Stimulated activated CD8-positive, alpha-beta memory T cell treated with anti-CD3 and anti-CD28 coated beads, Interleukin-15, amount 100 ng/mL, for 24 hours (primary cell): ENCODE measurements around the gene RSPH3.
"Not testable (repeated sequence)": the region's sequence is repeated elsewhere in the genome, so short reads cannot be mapped to it uniquely, and the experiment has no call there.

ENCODE experiments used
- DNase-seq: peaks from one replicate; pipeline ENCODE4 v3.0.0-alpha.2; 2020; ENCODE audit warnings: low read depth

The RSPH3 gene

GRCh38 chr6:159025224-159025623 lies 25.2 kb upstream of the RSPH3 start:
- DNase-seq, result not testable (repeated sequence)

- no peak for DNase-seq
Observed at GRCh38 chr6:159023893-159024292, 23.9 kb upstream of the RSPH3 start.

GRCh38 chr6:159020011-159020410 lies 20.0 kb upstream of the RSPH3 start:
- no peak for DNase-seq

GRCh38 chr6:159017757-159018559 lies 18.0 kb upstream of the RSPH3 start:
- no peak for DNase-seq

- DNase-seq, result no peak
Observed at GRCh38 chr6:159014406-159014805, 14.4 kb upstream of the RSPH3 start.

GRCh38 chr6:159013229-159013628 lies 13.2 kb upstream of the RSPH3 start:
- no peak for DNase-seq

- no peak for DNase-seq
Observed at GRCh38 chr6:159012201-159012600, 12.2 kb upstream of the RSPH3 start.

- not testable (repeated sequence) for DNase-seq
Observed at GRCh38 chr6:159010037-159010612, 10.1 kb upstream of the RSPH3 start.

- no peak for DNase-seq
Observed at GRCh38 chr6:159008656-159009288, 8.8 kb upstream of the RSPH3 start.

- no peak for DNase-seq
Observed at GRCh38 chr6:159007510-159007909, 7.5 kb upstream of the RSPH3 start.

- DNase-seq, result no peak
Observed at GRCh38 chr6:159005436-159005835, 5.4 kb upstream of the RSPH3 start.

- no peak for DNase-seq
Observed at GRCh38 chr6:159004592-159004991, 4.6 kb upstream of the RSPH3 start.

GRCh38 chr6:159002432-159003155 lies 2.6 kb upstream of the RSPH3 start:
- DNase-seq, result no peak

- DNase-seq, result no peak
Observed at GRCh38 chr6:158999154-158999665, 792 bp downstream of the RSPH3 start.

GRCh38 chr6:158996856-158997255 lies 3.1 kb downstream of the RSPH3 start:
- no peak for DNase-seq

GRCh38 chr6:158993639-158994038 lies 6.4 kb downstream of the RSPH3 start:
- no peak for DNase-seq

- DNase-seq, result no peak
Observed at GRCh38 chr6:158991017-158991723, 8.8 kb downstream of the RSPH3 start.

- DNase-seq, result not testable (repeated sequence)
Observed at GRCh38 chr6:158989711-158990110, 10.3 kb downstream of the RSPH3 start.

GRCh38 chr6:158988477-158988876 lies 11.5 kb downstream of the RSPH3 start:
- no peak for DNase-seq

GRCh38 chr6:158987657-158988056 lies 12.3 kb downstream of the RSPH3 start:
- DNase-seq, result no peak

- no peak for DNase-seq
Observed at GRCh38 chr6:158978757-158979156, 21.2 kb downstream of the RSPH3 start.

- DNase-seq, result no peak
Observed at GRCh38 chr6:158977382-158977781, 22.6 kb downstream of the RSPH3 start.
